SJCRH30 (cell line): ENCODE measurements around the gene TEX13B. TPM values are rescaled to one million over a fixed set of nuclear protein-coding genes. Genes with fewer than 3 reads are reported as not detected.
A peak's percentile ranks its signal among the peaks of the same experiment; 100 is the strongest.

Source experiments
- DNase-seq, 2 experiments: peaks; one replicate each; pipeline ENCODE4 v3.0.0-alpha.2; 2015 to 2020
- H3K27ac ChIP-seq: fragments of 250-450 bp; sonication (Bioruptor Pico); 2 replicates; pipeline ENCODE4 v1.5.1; 2020; ENCODE audit warnings: mild to moderate bottlenecking, moderate library complexity
- H3K27me3 ChIP-seq: fragments of 250-450 bp; sonication (Bioruptor Pico); 2 replicates; pipeline ENCODE4 v1.5.1; 2020; ENCODE audit warnings: mild to moderate bottlenecking, moderate library complexity
- H3K36me3 ChIP-seq: fragments of 250-450 bp; sonication (Bioruptor Pico); 2 replicates; pipeline ENCODE4 v1.5.1; 2020; ENCODE audit warnings: mild to moderate bottlenecking, moderate library complexity
- H3K4me1 ChIP-seq: fragments of 250-450 bp; sonication (Bioruptor Pico); 2 replicates; pipeline ENCODE4 v1.5.1; 2020; ENCODE audit warnings: mild to moderate bottlenecking, moderate library complexity
- H3K4me3 ChIP-seq: fragments of 250-450 bp; sonication (Bioruptor Pico); 2 replicates; pipeline ENCODE4 v1.5.1; 2020; ENCODE audit warnings: mild to moderate bottlenecking, moderate library complexity
- H3K9me3 ChIP-seq: fragments of 250-450 bp; sonication (Bioruptor Pico); replicated peaks from 2 replicates; pipeline ENCODE4 v1.5.1; 2020; ENCODE audit warnings: mild to moderate bottlenecking, moderate library complexity
- total RNA-seq: library from RNA; depleted of rRNA; stranded (reverse); fragments of >200 nt; shearing (Covaris generic); gene quantifications from 2 replicates; pipeline ENCODE4 v1.2.3, GENCODE V29; 2014; rRNA removed

TEX13B gene, protein sequence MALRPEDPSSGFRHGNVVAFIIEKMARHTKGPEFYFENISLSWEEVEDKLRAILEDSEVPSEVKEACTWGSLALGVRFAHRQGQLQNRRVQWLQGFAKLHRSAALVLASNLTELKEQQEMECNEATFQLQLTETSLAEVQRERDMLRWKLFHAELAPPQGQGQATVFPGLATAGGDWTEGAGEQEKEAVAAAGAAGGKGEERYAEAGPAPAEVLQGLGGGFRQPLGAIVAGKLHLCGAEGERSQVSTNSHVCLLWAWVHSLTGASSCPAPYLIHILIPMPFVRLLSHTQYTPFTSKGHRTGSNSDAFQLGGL
- total RNA-seq, result not detected in 2 replicates

DNA sequence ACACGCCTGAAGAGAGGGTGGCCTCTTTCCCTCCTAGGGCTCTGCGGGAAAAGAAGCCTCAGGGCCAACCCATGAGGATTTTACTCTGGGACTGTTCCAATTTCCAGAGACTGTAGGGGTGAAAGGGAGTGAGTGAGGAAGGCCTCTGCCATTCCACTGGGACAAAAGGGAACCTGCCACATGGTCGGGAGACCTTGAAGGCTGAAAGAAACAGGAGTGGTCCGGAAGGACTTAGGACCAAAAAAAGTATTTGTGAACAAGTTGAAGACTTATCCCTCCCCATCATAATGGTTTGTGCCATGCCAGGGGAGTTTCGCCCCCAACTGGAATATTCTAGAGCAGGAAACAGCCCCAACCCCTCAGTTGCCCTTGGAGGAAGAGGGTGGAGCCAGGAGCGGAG, at the start of gene TEX13B:
Gene TEX13B (minus strand): TSS at position 15 of the 400 bp plus-strand sequence. CDS start 243 bp downstream, outside the sequence.
- no peak for DNase-seq
- Histone ChIP-seq H3K4me1 (0 out of 2 replicates have a peak, but pooled peaks cover 3% of the 10 kb centered on the region), H3K4me3 (no peak within 1 kb of the TSS), H3K27me3 (no peaks in the 10 kb centered on the region), H3K36me3 (no peaks in the 10 kb centered on the region), H3K27ac (no peak within 1 kb of the TSS), H3K9me3 (no peaks in the 10 kb centered on the region)

DNA sequence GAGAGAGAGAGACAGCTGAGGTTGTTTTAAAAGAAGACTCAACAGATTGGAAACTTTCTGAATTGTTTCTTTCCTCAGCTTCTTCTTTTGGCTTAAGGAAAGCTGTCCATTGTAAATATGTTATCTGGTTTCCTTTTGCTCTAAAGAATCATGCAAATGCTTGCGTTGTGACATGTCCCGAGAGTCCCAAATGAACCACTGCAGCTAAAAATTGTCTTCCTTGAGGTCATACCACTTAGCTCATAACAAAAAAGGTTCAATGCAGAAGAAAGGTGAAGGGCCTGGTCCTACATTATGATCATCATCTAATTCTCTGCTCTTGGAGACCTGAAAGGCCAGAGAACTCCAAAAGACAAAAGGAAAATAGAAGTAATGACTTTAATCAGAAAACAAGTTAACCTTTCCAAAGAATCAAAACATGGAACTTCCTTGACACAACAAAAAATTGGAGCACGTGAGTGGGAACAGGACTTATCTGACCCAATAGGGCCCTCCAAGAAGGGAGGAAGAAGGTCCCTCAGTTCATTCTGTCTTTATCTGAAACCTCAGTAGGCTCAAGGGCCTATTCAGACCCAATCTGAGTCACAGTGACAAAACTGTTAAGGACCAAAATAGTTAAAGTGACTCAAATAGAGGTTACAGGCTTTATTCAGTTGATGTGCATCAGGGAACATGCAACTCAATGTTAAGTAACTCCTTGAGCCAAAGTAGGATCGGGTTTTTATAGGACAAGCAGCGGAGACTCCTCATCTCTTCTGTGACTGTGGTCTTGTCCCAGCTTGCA, 48.0 kb upstream of the TEX13B start:
- H3K4me3 ChIP-seq, result no peak overlapping the region
- no peak overlapping the region for H3K27ac ChIP-seq
- no peaks in the 10 kb centered on the region for H3K4me1 ChIP-seq
- H3K9me3 ChIP-seq, result no peaks in the 10 kb centered on the region
- no peaks in the 10 kb centered on the region for H3K27me3 ChIP-seq
- no peak for DNase-seq
- H3K36me3 ChIP-seq, result no peaks in the 10 kb centered on the region

DNA sequence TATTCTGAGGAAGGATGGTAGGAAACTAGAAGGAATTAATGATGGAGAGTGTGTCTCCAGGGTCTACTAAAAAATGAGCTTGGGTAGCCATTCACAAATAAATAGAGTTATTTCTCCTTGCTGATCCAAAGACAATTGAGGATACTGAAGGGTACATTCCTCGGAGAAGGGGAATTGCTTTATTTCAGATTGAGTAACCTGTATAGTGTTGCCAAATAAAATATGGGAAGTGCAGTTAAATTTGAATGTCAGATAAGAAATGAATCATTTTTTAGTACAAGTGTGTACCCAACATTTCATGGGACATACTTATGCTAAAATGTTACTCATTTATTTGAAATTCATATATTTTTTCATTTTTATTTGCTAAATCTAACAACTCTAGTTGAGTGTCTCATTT, 46.7 kb upstream of the TEX13B start:
- no peaks in the 10 kb centered on the region for H3K9me3 ChIP-seq
- H3K27me3 ChIP-seq, result no peaks in the 10 kb centered on the region
- H3K4me3 ChIP-seq, result no peak overlapping the region
- no peaks in the 10 kb centered on the region for H3K4me1 ChIP-seq
- no peaks in the 10 kb centered on the region for H3K36me3 ChIP-seq
- H3K27ac ChIP-seq, result no peak overlapping the region
- no peak for DNase-seq

DNA sequence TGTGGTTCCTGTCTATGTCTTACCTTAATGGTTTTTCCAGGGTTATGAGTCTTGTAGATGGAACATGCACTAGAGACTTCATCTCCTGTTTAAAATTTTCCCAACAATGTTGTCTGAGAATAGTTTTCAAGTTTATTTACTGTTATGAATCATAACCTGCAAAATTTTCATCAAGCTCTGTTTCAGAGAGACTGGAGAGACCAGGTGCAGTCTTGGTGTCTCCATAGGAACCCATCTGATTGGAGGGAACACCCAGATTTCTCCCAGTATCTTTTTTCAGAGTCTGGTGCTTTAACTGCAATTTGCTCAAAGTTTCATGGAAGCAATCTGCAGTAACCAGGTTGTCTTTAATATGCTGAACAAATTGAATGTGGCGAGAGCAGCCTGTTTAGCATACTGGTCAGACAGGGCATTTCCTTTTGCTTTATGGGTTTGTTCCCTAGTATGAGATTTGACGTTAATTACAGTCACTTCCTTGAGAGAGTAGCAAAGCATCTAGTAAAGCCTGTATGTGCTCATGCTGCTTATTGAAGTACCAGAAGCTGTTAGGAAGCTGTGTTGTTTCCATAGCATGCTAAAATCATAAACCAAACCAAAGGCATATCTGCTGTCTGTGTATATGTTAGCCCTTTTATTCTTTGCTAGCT, 43.9 kb upstream of the TEX13B start:
- no peak overlapping the region for H3K27ac ChIP-seq
- no peak for DNase-seq
- no peaks in the 10 kb centered on the region for H3K27me3 ChIP-seq
- H3K9me3 ChIP-seq, result no peaks in the 10 kb centered on the region
- H3K4me1 ChIP-seq, result no peaks in the 10 kb centered on the region
- H3K4me3 ChIP-seq, result no peak overlapping the region
- no peaks in the 10 kb centered on the region for H3K36me3 ChIP-seq

DNA sequence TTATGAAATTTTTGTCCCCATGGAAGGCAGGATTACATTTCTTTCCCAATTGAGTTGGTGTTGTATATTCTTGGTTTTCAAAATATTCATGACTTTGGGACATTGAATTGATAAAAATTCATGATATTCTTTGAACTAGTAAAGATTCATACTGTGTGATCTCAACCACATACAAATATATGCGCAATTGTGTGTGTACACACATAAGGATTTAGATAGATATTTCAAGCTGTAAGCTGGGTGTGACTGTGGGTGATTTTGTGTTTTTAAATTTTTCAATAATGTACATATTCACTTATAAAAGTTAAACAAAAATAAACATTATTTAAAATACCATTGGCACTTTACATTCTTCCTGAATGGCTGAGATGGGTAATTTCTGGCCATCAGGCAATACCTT, 43.2 kb upstream of the TEX13B start:
- Histone ChIP-seq H3K27ac (no peak overlapping the region), H3K36me3 (no peaks in the 10 kb centered on the region), H3K4me1 (no peaks in the 10 kb centered on the region), H3K27me3 (no peaks in the 10 kb centered on the region), H3K9me3 (no peaks in the 10 kb centered on the region), H3K4me3 (no peak overlapping the region)
- DNase-seq, result no peak

DNA sequence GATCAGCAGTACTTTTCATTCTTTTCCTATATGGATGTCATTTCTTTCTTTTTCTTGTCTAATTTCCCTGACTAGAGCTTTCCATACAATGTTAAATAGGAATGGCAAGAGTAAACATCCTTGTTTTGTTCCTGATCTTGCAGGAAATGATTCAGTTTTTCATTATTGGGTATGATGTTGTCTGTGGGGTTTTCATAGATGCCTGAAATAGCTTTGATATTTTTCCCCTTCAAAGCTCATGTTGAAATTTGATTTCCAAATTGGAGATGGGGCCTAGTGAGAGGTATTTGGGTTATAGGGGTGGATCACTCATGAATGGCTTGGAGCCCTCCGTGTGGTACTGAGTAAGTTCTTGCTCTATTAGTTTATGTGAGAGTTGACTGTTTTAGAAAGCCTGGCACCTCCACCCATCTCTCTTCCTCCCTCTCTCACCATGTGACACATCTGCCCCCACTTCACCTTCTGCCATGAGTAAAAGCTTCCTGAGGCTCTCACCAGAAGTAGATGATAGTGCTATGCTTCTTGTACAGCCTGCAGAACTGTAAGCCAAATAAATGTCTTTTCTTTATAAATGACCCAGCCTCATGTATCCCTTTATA, 40.4 kb upstream of the TEX13B start:
- Histone ChIP-seq H3K4me1 (no peaks in the 10 kb centered on the region), H3K9me3 (no peaks in the 10 kb centered on the region), H3K27ac (no peak overlapping the region), H3K27me3 (no peaks in the 10 kb centered on the region), H3K4me3 (no peak overlapping the region), H3K36me3 (no peaks in the 10 kb centered on the region)
- DNase-seq, result no peak

DNA sequence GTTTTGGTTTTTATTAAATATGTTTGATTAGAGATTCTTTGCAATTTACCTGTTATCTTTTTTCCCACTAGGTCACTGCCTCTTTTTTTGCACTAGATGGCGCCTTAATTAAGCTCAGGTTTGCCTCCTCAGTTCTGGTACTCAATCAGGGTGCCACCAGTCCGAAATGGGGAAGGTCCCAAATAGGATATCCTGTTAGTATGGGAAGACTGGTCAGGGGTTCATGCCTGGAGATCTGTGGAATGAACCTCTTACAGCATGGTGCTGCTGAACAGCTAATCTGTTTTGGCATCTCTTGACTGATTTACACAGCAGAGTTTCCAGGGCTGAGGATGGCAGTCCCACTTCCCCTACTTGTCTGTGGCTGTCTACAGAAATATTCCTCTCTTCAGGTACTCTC, 38.5 kb upstream of the TEX13B start:
- Histone ChIP-seq H3K9me3 (no peaks in the 10 kb centered on the region), H3K36me3 (no peaks in the 10 kb centered on the region), H3K4me3 (no peak overlapping the region), H3K4me1 (no peaks in the 10 kb centered on the region), H3K27me3 (no peaks in the 10 kb centered on the region), H3K27ac (no peak overlapping the region)
- peak in 1 of 2 experiments; percentile 30 for DNase-seq

DNA sequence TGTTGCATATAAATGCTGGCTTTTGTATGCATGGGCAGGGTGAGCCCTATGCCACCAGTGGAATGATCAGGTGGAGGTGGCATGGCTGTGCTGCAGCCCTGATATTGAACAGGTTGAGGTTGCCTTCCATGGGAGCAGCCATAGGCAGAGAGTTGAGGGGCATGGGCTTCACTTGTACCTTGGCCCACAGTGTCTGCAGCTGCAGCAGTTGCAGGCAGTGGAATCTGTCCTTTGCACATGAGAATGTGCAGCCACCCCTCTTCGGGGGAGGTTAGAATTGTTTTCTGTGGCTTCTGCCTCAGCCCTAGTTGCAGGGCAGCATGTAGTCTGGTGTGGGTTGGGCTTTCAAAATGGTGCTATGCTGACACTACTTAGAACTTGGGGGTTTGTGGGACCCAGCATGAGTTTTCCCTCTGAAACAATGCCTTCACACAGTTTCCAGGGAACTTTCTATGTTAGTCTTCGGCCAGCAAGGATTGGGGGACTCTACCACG, 37.3 kb upstream of the TEX13B start:
- Histone ChIP-seq H3K4me1 (no peaks in the 10 kb centered on the region), H3K9me3 (no peaks in the 10 kb centered on the region), H3K27ac (no peak overlapping the region), H3K27me3 (no peaks in the 10 kb centered on the region), H3K4me3 (no peak overlapping the region), H3K36me3 (no peaks in the 10 kb centered on the region)
- no peak for DNase-seq

DNA sequence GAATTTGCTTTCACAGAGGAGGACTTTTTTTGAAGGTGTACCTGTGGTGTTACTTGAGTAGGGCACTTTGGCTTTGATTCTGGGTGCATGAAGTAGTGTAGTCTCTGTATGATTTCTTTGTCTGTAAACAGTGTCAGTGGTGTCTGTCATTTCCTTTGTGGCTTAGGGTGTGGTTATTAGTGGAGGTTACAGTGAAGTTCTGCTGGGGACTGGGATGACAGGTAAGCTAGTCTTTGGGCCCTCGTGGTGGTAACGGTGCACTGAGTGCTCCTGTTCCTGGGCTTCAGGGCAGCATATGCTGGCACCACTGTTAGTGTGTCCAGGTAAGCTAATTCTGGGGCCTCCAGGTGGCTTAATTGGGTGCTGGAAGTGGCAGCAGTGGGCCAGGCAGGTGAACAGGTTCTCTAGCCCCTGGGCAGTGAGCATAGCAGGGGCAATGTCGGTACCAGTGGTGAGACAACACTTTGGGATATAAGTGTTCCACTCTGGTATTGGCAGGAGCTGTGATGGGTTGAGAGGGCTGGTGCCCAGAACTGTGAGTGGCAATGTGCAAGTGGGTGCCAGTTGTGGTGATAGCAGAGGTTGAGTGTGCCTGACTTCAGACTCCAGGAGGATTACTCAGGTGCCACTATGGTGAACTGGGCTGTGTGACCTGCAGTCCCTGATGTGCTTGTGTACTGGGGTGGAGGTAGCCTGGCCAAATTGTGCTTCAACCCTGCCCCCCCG, 36.6 kb upstream of the TEX13B start:
- Histone ChIP-seq H3K9me3 (no peaks in the 10 kb centered on the region), H3K27me3 (no peaks in the 10 kb centered on the region), H3K4me1 (no peaks in the 10 kb centered on the region), H3K36me3 (no peaks in the 10 kb centered on the region), H3K4me3 (no peak overlapping the region), H3K27ac (no peak overlapping the region)
- DNase-seq, result no peak

DNA sequence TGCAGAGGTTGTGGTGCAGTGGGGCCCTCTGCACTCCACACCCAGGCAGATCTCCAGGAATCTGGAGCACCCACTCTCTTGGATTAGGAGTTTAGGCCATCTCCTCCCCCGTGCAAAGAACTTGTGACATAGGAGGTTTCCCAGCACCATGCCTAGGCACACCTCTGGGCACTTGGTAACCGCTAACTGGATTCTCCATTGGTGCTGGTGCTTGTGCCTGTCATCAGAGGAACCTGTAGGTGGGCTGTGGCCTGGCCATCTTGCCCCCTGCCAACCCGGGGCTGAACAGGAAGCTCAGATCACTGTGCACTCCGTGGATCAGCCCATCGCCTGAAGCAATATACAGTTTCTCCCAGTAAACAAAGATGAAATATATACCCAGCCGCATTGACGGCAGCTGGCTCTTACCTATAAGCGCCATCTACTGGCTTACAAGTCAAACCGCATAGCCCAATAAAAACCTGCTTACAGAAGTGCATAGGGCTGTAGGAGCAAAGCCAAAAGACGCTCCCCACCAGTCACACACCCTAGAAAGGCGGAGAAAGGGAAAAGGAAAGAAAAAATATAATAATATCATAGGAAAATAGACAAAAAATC, 19.1 kb upstream of the TEX13B start:
- Histone ChIP-seq H3K36me3 (no peaks in the 10 kb centered on the region), H3K27ac (no peak overlapping the region), H3K4me3 (no peak overlapping the region), H3K4me1 (no peaks in the 10 kb centered on the region), H3K9me3 (no peaks in the 10 kb centered on the region), H3K27me3 (no peaks in the 10 kb centered on the region)
- peak; percentile 54 to 71 for DNase-seq

DNA sequence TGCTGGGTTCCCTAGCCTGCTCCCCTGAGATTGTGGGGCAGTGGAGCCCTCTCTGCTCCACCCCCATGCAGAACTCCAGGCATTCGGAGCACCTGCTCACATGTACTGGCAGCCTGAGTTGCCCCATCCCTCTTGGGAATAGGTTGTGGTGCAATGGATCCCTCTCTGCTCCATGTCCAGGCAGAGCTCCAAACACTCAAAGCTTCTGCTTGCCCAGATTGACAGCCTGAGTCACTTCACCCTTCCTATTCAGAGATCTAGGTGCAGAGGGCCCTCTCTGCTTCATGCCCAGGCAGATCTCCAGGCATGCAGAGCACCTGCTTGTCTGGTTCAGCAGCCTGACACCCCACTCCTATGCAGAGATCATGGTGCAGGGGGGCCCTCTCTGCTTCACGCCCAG, 18.6 kb upstream of the TEX13B start:
- Histone ChIP-seq H3K4me1 (no peaks in the 10 kb centered on the region), H3K27ac (no peak overlapping the region), H3K27me3 (no peaks in the 10 kb centered on the region), H3K36me3 (no peaks in the 10 kb centered on the region), H3K9me3 (no peaks in the 10 kb centered on the region), H3K4me3 (no peak overlapping the region)
- DNase-seq, result peak in 1 of 2 experiments; percentile 12

DNA sequence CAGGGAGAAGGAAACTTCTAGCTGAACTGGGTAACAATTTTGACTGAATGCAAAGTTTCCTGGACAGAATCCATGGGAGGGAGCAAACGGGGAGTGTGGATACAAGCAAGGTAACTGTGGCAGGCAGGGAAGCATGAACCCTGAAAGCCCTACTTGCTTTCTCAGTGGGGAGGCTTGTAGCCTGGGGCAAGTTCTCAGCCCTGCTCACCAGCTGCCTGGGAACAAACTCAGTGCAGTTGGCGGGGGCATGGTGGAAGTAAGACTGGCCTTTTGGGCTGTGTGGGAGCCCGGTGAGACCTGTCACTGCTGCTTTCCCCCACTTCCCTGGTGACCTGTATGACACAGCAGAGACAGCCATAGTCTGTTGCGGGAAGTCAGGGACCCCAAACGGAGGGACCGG, 14.0 kb upstream of the TEX13B start:
- H3K4me3 ChIP-seq, result no peak overlapping the region
- H3K4me1 ChIP-seq, result no peaks in the 10 kb centered on the region
- no peaks in the 10 kb centered on the region for H3K36me3 ChIP-seq
- H3K27ac ChIP-seq, result no peak overlapping the region
- DNase-seq, result no peak
- no peaks in the 10 kb centered on the region for H3K9me3 ChIP-seq
- no peaks in the 10 kb centered on the region for H3K27me3 ChIP-seq

DNA sequence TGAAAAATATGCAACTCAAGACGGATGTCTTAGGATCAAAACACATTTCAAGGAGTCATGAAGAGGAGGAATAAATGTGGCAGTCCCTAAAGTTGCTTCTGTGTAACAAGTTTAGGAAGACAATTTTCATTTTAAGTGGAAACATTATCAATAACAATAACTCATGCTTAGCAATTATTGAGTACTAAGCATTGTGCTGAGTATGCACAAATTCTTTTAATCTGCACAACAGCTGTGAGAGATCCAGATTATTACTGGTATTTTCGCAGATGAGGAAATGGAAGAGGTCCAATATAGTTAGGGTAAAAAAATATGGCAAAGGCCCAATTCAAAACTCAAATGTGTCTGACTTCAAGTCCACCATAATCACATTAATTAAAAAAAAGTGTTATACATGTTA, 2.9 kb upstream of the TEX13B start:
- DNase-seq, result no peak
- Histone ChIP-seq H3K27me3 (no peaks in the 10 kb centered on the region), H3K36me3 (no peaks in the 10 kb centered on the region)

DNA sequence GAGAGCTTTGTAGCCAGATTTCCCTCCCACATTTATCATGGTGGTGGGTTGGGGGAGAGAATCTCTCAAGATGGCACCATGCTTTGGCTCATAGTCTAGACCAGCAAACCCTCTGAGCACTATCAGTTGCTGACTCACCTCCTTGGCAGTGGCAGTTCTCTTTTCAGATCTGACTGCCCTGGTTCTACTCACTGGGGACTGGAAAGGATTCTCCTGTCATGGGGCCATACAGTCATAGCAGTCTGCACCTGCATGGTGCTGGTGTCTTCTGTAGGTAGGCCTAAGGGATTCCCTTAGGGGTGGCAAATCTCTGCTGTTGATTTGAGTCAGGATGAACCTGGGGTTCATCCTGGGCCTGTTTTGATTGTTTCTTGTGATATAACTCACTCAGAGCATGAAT, 2.6 kb downstream of the TEX13B start:
- no peak for DNase-seq

More for the DNA sequence above, 2.9 kb upstream of the TEX13B start:
- Histone ChIP-seq H3K9me3 (no peaks in the 10 kb centered on the region), H3K4me1 (0 out of 2 replicates have a peak, but pooled peaks cover 3% of the 10 kb centered on the region), H3K4me3 (no peak overlapping the region), H3K27ac (no peak overlapping the region)

More for the DNA sequence above, 2.6 kb downstream of the TEX13B start:
- H3K36me3 ChIP-seq, result no peaks in the 10 kb centered on the region
- H3K4me3 ChIP-seq, result no peak overlapping the region
- no peaks in the 10 kb centered on the region for H3K27me3 ChIP-seq
- H3K27ac ChIP-seq, result no peak overlapping the region
- H3K4me1 ChIP-seq, result no peaks in the 10 kb centered on the region
- no peaks in the 10 kb centered on the region for H3K9me3 ChIP-seq
